T-cell (primary cell): ENCODE data around the gene ZCCHC24. TPM values are rescaled to one million over a fixed set of nuclear protein-coding genes. Genes with fewer than 3 reads are reported as not detected.
A peak's percentile ranks its signal among the peaks of the same experiment; 100 is the strongest.

Source experiments
- ATAC-seq, 4 experiments: fragments of 200-7000 bp in 3 of 4; fragments of 150-1000 bp in 1 of 4; cut with Tn5 transposase; replicated peaks in 1 of 4; 1 replicate in 3 of 4; 2 replicates in 1 of 4; pipeline ENCODE4 v1.10.0; 2021; ENCODE audit warnings: moderate library complexity in 3 of 4, mild to moderate bottlenecking in 2 of 4, moderate number of reproducible peaks in 1 of 4
- CTCF ChIA-PET, 2 donors: fragments of 300-600 bp; sonication (Branson Sonifier 250); formaldehyde crosslinking; loops; one replicate each; lab custom pipeline; 2022; ENCODE audit warnings: antibody characterized with exemption in 2 of 2; lab: Charles Lee
- POLR2A ChIA-PET, 2 donors: fragments of 300-600 bp; sonication (Branson Sonifier 250); formaldehyde crosslinking; loops; one replicate each; lab custom pipeline; 2022; ENCODE audit warnings: antibody characterized with exemption in 2 of 2; lab: Charles Lee
- DNase-seq, 35 experiments: peaks; one replicate each; pipeline versions ENCODE4 v3.0.0 to v3.0.0-alpha.2; 2013 to 2023
- H3K27ac ChIP-seq: one replicate; pipeline ENCODE4 v1.5.1; 2013; ENCODE audit warnings: low read length
- H3K27me3 ChIP-seq, 2 experiments: replicated peaks in 1 of 2; 1 replicate in 1 of 2; 2 replicates in 1 of 2; pipeline versions ENCODE4 v1.6.1 to v1.7.0; 2013; ENCODE audit warnings: low read length in 1 of 2, mixed read lengths in 1 of 2; ENCODE audit not compliant: control insufficient read depth in 2 of 2, insufficient read depth in 2 of 2; ENCODE audit errors: extremely low read depth in 1 of 2
- H3K36me3 ChIP-seq, 2 donors: 1 replicate in 1 of 2; 2 replicates in 1 of 2; pipeline versions ENCODE4 v1.6.1 to v1.7.0; 2013; ENCODE audit warnings: low read length in 1 of 2; ENCODE audit not compliant: control insufficient read depth in 2 of 2, insufficient read depth in 1 of 2; ENCODE audit errors: extremely low read depth in 1 of 2
- H3K4me1 ChIP-seq, 2 experiments: 1 replicate in 1 of 2; 2 replicates in 1 of 2; pipeline versions ENCODE4 v1.6.1 to v1.7.0; 2013; ENCODE audit warnings: low read length in 2 of 2, mixed read lengths in 1 of 2; ENCODE audit not compliant: insufficient read depth in 2 of 2, control insufficient read depth in 1 of 2; ENCODE audit errors: extremely low read depth in 1 of 2
- H3K4me3 ChIP-seq, 2 donors: 1 replicate in 1 of 2; 2 replicates in 1 of 2; pipeline versions ENCODE4 v1.5.1 to v1.7.0; 2013; ENCODE audit warnings: mild to moderate bottlenecking in 2 of 2, low read length in 1 of 2, moderate library complexity in 1 of 2; ENCODE audit not compliant: control insufficient read depth in 1 of 2; ENCODE audit errors: extremely low read depth in 1 of 2
- H3K9me3 ChIP-seq: 2 replicates; pipeline ENCODE4 v1.7.0; 2013
- H3K27ac Mint-ChIP-seq, 2 donors: one replicate each; pipeline ENCODE4 v1.8.0; 2020 to 2021; ENCODE audit warnings: mild to moderate bottlenecking in 2 of 2, mixed read lengths in 2 of 2
- H3K27me3 Mint-ChIP-seq, 2 donors: one replicate each; pipeline ENCODE4 v1.8.0; 2021 to 2022; ENCODE audit warnings: mixed read lengths in 2 of 2
- H3K36me3 Mint-ChIP-seq: one replicate; pipeline ENCODE4 v1.8.0; 2021; ENCODE audit warnings: mixed read lengths
- H3K4me1 Mint-ChIP-seq, 3 donors: one replicate each; pipeline ENCODE4 v1.8.0; 2020 to 2022; ENCODE audit warnings: mixed read lengths in 3 of 3, mild to moderate bottlenecking in 1 of 3
- H3K4me3 Mint-ChIP-seq, 3 donors: one replicate each; pipeline ENCODE4 v1.8.0; 2020 to 2022; ENCODE audit warnings: mild to moderate bottlenecking in 3 of 3, mixed read lengths in 3 of 3, moderate library complexity in 3 of 3
- H3K9me3 Mint-ChIP-seq, 3 donors: one replicate each; pipeline ENCODE4 v1.8.0; 2020 to 2022; ENCODE audit warnings: mixed read lengths in 3 of 3
- WGBS: methylation state at CpG from one replicate; pipeline ENCODE4 v1.1.5; 2013; ENCODE audit warnings: missing lambda C conversion rate; ENCODE audit not compliant: insufficient coverage; 5-methylcytosine and 5-hydroxymethylcytosine counted together
- total RNA-seq, 35 experiments: library from RNA in 6 of 35; stranded (reverse) in 6 of 35; fragments of 120-200 nt in 1 of 35; gene quantifications; one replicate each; pipeline versions ENCODE4 v1.2.1 to v1.2.4 and lab custom pipeline; 2013 to 2026

ZCCHC24 gene
- total RNA-seq, 5 donors from 2014 or later (not counting 1 experiment from before 2014, with no cell fraction given), result 0.60 to 2.4 (median 1.9) TPM

DNA sequence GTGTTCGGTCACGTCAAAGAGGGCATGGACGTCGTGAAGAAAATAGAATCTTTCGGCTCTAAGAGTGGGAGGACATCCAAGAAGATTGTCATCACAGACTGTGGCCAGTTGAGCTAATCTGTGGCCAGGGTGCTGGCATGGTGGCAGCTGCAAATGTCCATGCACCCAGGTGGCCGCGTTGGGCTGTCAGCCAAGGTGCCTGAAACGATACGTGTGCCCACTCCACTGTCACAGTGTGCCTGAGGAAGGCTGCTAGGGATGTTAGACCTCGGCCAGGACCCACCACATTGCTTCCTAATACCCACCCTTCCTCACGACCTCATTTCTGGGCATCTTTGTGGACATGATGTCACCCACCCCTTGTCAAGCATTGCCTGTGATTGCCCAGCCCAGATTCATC is 91.7 kb downstream of the ZCCHC24 start:
- ChIA-PET POLR2A (no interaction called here), CTCF (interaction anchor here in 1 of 2 donors (1.0 kb wide), 1 partner anchor 8 kb away, joined by 4 read pairs; no protein-coding TSS in a partner anchor)
- peaks cover 23 to 69% of the 10 kb centered on the region in 2 donors for H3K36me3 ChIP-seq
- no peak overlapping the region for H3K4me3 ChIP-seq
- Mint-ChIP-seq H3K27ac (no peak overlapping the region), H3K4me3 (no peak overlapping the region), H3K9me3 (no peaks in the 10 kb centered on the region), H3K4me1 (peaks cover 13 to 34% (median 15%) of the 10 kb centered on the region in 3 donors), H3K36me3 (peaks cover 69% of the 10 kb centered on the region), H3K27me3 (no peaks in the 10 kb centered on the region)
- no peaks in the 10 kb centered on the region for H3K27me3 ChIP-seq
- no peak overlapping the region for H3K27ac ChIP-seq
- H3K9me3 ChIP-seq, result no peaks in the 10 kb centered on the region
- ATAC-seq (no peak), DNase-seq (no peak)
- peaks cover 0 to 21% of the 10 kb centered on the region in 2 experiments for H3K4me1 ChIP-seq
- WGBS, result 100% methylated on average over 8 of the region's 11 CpGs

DNA sequence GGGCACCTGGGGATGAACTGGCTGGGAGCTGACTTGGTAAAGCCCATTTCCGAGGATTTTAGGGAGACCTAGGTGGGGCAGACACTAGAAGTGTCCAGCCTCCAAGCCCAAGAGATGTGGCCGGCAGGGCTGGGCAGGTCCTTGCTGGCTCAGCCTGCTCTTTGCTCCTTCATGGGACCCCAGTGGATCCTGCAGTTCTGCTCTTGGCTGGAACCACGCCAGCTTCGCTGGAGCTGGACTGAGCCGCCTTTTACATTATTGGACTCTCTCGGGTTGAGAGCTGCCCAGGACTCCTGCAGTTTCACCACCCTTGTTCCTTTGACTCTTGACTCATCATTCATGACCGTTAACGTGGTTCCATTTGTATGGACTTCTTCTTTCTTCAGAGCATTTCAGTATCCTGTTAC is 92.4 kb downstream of the ZCCHC24 start:
- Mint-ChIP-seq H3K9me3 (no peaks in the 10 kb centered on the region), H3K27ac (no peak overlapping the region), H3K4me3 (no peak overlapping the region), H3K27me3 (no peaks in the 10 kb centered on the region), H3K36me3 (peaks cover 69% of the 10 kb centered on the region), H3K4me1 (peaks cover 19 to 42% (median 22%) of the 10 kb centered on the region in 3 donors)
- ChIA-PET POLR2A (no interaction called here), CTCF (no interaction called here)
- H3K4me1 ChIP-seq, result peaks cover 3 to 28% of the 10 kb centered on the region in 2 experiments
- no peaks in the 10 kb centered on the region for H3K9me3 ChIP-seq
- H3K36me3 ChIP-seq, result peaks cover 23 to 69% of the 10 kb centered on the region in 2 donors
- no peak overlapping the region for H3K27ac ChIP-seq
- ATAC-seq, result no peak
- H3K4me3 ChIP-seq, result no peak overlapping the region
- H3K27me3 ChIP-seq, result no peaks in the 10 kb centered on the region
- DNase-seq, result no peak
- 95% methylated on average over 6 of the region's 8 CpGs for WGBS

DNA sequence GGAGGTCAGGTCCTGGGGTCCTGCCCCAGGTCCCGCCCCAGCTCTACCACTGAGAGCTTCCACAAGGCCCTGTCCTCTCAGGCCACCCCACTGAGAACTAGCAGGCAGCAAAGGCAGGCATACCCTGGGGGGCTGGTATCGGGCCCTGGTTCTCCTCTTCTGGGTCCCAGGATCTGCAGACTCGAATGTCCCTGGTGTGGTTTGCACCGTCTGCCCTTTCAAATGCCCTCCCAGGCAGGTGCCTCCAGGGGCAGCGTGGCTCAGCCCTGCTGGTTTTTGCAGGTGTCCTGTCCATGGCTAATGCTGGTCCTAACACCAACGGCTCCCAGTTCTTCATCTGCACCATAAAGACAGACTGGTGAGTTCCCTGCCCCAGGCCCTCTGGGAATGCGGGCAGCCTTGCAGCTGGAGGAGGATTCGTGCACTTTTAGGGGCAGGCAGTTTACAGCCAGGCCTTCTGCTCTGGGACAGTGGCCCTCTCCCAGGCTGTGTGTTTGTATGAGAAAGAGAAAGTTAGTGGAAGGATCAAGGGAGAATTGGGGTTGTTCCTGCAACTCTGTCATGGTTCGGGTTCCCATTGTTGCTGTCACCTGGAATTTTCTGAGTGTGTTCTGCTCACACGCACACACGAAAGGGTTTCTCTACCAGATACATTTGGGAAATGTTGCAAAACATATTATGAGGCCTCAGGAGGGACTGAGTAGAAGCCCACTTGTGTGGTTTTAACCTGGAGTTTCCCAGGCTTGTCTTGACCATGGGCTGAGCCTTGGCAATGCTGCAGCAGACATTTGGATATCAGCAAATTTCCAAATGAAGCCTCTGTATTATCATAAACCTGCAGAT is 93.2 kb downstream of the ZCCHC24 start:
- H3K4me1 Mint-ChIP-seq, result peaks cover 19 to 42% (median 22%) of the 10 kb centered on the region in 3 donors
- H3K9me3 ChIP-seq, result no peaks in the 10 kb centered on the region
- H3K4me3 Mint-ChIP-seq, result no peak overlapping the region
- H3K27me3 ChIP-seq, result no peaks in the 10 kb centered on the region
- no peak overlapping the region for H3K27ac ChIP-seq
- DNase-seq (no peak), ATAC-seq (no peak)
- POLR2A ChIA-PET, result no interaction called here
- peaks cover 23 to 69% of the 10 kb centered on the region in 2 donors for H3K36me3 ChIP-seq
- no peak overlapping the region for H3K4me3 ChIP-seq
- H3K27me3 Mint-ChIP-seq, result no peaks in the 10 kb centered on the region
- H3K4me1 ChIP-seq, result peaks cover 3 to 32% of the 10 kb centered on the region in 2 experiments
- CTCF ChIA-PET, result interaction anchor here in 1 of 2 donors (0.5 kb wide), 1 partner anchor 1101 kb away, joined by 3 read pairs; no protein-coding TSS in a partner anchor
- peaks cover 66% of the 10 kb centered on the region for H3K36me3 Mint-ChIP-seq
- WGBS, result 95% methylated on average over 10 of the region's 11 CpGs
- H3K27ac Mint-ChIP-seq, result no peak overlapping the region
- H3K9me3 Mint-ChIP-seq, result no peaks in the 10 kb centered on the region

DNA sequence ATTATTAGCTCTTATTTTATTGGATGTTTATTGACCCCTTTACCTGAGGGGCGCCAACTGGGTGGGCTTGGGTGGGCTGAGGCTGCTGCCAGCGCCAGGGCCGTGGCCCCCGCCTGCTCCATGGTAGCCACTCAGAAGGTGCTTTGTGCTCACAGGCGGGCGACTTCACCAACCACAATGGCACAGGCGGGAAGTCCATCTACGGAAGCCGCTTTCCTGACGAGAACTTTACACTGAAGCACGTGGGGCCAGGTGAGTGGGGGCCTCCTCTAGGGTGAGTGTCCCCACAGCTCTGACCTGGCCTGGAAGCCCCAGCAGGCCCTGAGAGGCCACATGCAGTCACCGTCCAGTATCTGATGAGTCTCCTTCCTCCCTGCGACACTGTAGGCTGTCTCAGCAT is 94.1 kb downstream of the ZCCHC24 start:
- ChIA-PET POLR2A (no interaction called here), CTCF (interaction anchor here (0.5 to 0.7 kb wide), 3 partner anchors 65 to 1310 kb away, joined by 3 to 8 read pairs (median 8); no protein-coding TSS in a partner anchor)
- H3K27ac ChIP-seq, result no peak overlapping the region
- Mint-ChIP-seq H3K4me1 (peaks cover 19 to 42% (median 22%) of the 10 kb centered on the region in 3 donors), H3K27me3 (no peaks in the 10 kb centered on the region), H3K27ac (no peak overlapping the region), H3K4me3 (no peak overlapping the region), H3K9me3 (no peaks in the 10 kb centered on the region), H3K36me3 (peaks cover 60% of the 10 kb centered on the region)
- DNase-seq (no peak), ATAC-seq (no peak)
- peaks cover 3 to 41% of the 10 kb centered on the region in 2 experiments for H3K4me1 ChIP-seq
- H3K36me3 ChIP-seq, result peaks cover 23 to 63% of the 10 kb centered on the region in 2 donors
- 93% methylated on average over 5 of the region's 13 CpGs for WGBS
- no peaks in the 10 kb centered on the region for H3K9me3 ChIP-seq
- H3K4me3 ChIP-seq, result no peak overlapping the region
- no peaks in the 10 kb centered on the region for H3K27me3 ChIP-seq

DNA sequence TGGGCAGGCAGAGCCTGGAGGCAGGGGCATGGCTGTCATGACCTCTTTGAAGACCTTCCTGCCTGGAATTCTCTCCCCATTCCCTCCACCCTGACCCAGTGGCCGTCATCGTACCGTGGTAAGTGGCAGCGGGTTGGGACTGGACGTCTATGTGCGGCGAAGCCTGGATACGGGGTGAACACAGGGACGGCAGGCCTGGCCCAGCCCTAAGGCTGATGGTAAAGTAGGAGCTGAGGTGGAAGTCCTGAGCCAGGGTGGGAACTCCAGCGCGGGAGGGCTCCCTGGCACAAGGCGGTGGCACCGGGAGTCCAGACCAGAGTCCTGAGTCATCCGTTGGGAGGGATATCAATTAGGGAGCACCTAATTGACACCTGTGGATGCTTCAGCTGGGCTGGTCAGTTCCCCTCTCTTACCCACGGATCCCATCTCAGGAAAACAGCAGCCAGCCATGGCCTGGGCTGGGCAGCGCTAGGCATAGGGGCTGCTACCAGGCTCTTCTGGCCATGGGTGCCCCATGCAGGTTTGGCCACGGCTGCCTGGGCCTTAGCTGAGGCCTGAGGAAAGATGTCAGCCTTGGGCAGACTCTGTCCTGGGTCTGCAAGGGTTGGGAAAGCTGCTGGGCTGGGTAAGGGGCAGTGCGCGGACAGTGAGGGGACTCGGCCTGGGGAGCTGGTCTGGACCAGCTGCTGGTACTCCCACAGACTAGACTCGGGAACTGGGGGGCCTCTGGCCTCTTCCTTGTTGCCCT is 94.8 kb downstream of the ZCCHC24 start:
- WGBS, result 94% methylated on average over 16 of the region's 21 CpGs
- ATAC-seq, result no peak
- Mint-ChIP-seq H3K4me1 (peaks cover 19 to 40% (median 22%) of the 10 kb centered on the region in 3 donors), H3K9me3 (no peaks in the 10 kb centered on the region), H3K27ac (no peak overlapping the region), H3K27me3 (no peaks in the 10 kb centered on the region), H3K36me3 (peaks cover 52% of the 10 kb centered on the region), H3K4me3 (no peak overlapping the region)
- Histone ChIP-seq H3K9me3 (no peaks in the 10 kb centered on the region), H3K27me3 (no peaks in the 10 kb centered on the region), H3K36me3 (peaks cover 23 to 56% of the 10 kb centered on the region in 2 donors), H3K4me1 (peaks cover 3 to 44% of the 10 kb centered on the region in 2 experiments), H3K27ac (no peak overlapping the region), H3K4me3 (no peak overlapping the region)
- no peak for DNase-seq
- ChIA-PET POLR2A (no interaction called here), CTCF (interaction anchor here (0.5 to 0.7 kb wide), 3 partner anchors 64 to 1309 kb away, joined by 3 to 8 read pairs (median 8); no protein-coding TSS in a partner anchor)

DNA sequence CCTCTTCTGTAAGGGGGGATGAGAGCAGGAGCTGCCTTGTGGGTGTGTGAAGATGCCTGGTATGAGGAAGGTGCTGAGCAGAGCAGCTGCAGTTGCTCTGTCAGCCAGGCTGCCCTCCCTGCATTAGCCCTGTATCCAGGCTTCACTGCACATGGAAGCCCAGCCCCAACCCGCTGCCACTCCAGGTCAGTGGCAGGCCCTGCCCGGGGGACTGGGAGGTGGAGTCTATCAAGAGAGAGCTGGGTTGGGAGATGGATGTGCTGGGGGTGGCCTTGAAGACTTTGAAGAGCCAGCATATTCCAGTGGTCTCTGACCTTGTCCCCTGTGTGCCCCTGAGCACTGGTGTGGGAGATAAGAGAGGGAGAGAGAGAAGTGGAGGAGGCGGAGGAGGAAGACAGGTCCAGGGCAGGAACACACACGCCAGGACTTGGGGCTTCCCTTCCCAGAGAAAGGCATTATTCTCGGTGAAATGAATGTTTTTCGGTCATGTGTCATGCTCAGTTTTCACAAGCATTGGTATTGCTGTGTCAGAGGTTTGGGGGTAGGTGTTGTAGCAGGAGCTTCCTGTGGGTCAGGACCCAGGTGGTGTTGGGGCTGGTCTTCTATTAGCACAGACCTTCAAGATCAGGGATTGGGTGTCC is 95.5 kb downstream of the ZCCHC24 start:
- Mint-ChIP-seq H3K9me3 (no peaks in the 10 kb centered on the region), H3K4me3 (peak overlapping the region in 2 of 3 donors; percentile 81), H3K27me3 (no peaks in the 10 kb centered on the region), H3K36me3 (peaks cover 45% of the 10 kb centered on the region), H3K4me1 (peaks cover 19 to 41% (median 22%) of the 10 kb centered on the region in 3 donors), H3K27ac (peak overlapping the region in 1 of 2 donors; percentile 69)
- peaks cover 23 to 50% of the 10 kb centered on the region in 2 donors for H3K36me3 ChIP-seq
- no peak overlapping the region for H3K27ac ChIP-seq
- ChIA-PET POLR2A (interaction anchor here in 1 of 2 donors (0.5 kb wide), 1 partner anchor 9 kb away, joined by 3 read pairs; no protein-coding TSS in a partner anchor), CTCF (no interaction called here)
- DNase-seq, result no peak
- H3K4me3 ChIP-seq, result no peak overlapping the region
- 94% methylated on average over 6 of the region's 6 CpGs for WGBS
- no peaks in the 10 kb centered on the region for H3K9me3 ChIP-seq
- H3K4me1 ChIP-seq, result peaks cover 3 to 44% of the 10 kb centered on the region in 2 experiments
- no peak for ATAC-seq
- H3K27me3 ChIP-seq, result no peaks in the 10 kb centered on the region
